Measurements from ENCODE around the gene PLPPR1.
"Not testable (repeated sequence)": the region's sequence is repeated elsewhere in the genome, so short reads cannot be mapped to it uniquely, and the experiment has no call there.

PLPPR1 gene

DNA sequence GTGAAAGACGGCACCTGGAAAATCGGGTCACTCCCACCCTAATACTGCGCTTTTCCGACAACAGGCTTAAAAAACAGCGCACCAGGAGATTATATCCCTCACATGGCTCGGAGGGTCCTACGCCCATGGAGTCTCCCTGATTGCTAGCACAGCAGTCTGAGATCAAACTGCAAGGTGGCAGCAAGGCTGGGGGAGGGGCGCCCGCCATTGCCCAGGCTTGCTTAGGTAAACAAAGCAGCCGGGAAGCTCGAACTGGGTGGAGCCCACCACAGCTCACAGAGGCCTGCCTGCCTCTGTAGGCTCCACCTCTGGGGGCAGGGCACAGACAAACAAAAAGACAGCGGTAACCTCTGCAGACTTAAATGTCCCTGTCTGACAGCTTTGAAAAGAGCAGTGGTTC lies 262.5 kb downstream of the PLPPR1 start:
- DNase-seq (ENCODE audit: low read depth in 2 of 2) = not testable (repeated sequence)

DNA sequence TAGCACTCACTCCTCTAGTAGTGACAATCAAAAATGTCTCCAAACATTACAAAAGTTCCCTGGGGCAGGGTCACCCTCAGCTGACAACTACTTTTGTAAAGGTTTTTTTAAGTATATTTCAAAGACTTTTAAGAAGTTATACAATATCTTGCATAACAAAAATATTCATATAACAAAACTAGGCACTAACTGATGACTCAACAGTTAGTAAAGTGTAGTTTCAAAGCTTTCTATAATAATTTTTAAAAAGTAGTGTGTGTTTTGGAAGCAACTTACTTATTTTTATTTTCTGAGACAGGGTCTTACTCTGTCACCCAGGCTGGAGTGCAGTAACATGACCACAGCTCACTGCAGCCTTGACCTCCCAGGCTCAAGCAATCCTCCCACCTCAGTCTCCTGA lies 271.4 kb downstream of the PLPPR1 start:
- no peak for DNase-seq (ENCODE audit: low read depth in 2 of 2)

DNA sequence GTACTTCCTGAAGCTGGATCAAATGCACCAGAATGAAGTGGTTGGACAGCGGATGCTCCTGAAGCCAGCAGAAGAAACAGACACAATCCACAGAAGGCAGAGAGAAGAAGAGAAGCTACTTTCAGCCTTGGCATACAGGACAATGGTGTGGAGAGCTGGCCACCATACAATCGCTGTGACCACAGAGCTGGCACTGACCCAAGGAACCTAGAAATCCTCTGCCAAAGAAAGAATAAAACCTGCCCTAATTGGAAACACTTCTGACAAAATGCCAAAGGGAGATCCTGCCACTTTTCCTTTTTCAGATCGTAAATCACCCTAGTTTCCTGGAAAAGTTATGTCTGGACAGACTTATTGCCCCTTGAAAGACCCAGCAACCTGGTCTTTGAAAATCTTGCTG lies 278.5 kb downstream of the PLPPR1 start:
- no peak for DNase-seq (ENCODE audit: low read depth in 2 of 2)

DNA sequence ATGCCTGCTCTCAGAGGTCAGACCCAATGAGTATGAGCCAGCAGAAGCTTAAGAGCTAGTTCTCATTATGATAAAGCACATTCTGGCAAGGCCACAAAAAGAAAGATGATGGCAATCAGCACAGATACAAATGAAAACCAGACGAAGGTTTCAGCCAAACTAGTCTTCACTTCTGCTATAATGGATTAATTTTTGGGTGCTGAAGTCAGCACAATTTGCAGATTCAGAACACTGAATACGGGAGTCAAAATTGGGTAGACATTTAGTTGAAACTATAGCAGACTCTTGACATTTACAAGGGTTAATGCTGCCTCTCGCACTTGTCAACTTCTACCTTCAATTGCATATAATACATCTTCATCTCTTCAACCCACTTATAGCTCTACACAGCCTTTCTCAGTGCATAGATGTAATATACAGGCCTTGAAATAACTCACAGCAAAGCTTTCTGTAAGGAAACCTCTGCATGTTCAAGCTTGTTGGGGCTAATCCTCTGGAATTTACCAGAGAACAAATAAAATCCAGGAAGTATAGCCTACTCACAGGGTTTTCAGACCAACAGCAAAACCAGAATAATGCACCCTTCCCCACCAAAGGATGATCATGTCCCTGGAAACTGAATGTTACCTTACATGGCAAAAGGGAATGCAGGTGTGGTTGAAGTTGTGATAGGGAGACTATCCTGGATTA lies 279.1 kb downstream of the PLPPR1 start:
- no peak for DNase-seq (ENCODE audit: low read depth in 2 of 2)

DNA sequence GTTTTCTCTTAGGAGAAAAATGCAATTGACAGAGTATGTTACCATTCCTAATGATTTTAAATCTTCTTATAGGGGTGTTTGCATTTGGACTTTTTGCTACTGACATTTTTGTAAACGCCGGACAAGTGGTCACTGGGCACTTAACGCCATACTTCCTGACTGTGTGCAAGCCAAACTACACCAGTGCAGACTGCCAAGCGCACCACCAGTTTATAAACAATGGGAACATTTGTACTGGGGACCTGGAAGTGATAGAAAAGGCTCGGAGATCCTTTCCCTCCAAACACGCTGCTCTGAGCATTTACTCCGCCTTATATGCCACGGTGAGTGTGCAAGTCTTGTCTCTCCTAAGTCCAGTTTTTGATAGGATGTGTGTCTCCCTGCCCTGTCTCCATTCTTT lies 280.6 kb downstream of the PLPPR1 start:
- no peak for DNase-seq (ENCODE audit: low read depth in 2 of 2)

DNA sequence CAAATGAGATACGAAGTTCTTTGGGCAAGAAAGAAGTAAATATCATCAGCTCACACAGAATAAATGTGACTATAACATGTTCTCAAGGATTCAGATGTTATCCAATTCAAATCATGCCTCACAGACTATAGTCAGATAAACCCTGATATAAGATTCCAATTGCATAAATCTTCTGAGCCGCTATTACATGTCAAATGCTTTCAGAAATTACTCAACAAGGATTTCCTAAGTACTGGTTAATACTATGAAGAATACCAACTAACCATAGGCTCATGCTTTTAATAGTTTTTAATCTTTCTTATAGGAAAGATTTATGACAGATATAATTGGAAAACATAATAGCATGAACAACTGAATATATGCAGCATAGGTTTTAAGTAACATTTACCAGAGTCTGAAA lies 282.7 kb downstream of the PLPPR1 start:
- DNase-seq (ENCODE audit: low read depth in 2 of 2) = no peak

DNA sequence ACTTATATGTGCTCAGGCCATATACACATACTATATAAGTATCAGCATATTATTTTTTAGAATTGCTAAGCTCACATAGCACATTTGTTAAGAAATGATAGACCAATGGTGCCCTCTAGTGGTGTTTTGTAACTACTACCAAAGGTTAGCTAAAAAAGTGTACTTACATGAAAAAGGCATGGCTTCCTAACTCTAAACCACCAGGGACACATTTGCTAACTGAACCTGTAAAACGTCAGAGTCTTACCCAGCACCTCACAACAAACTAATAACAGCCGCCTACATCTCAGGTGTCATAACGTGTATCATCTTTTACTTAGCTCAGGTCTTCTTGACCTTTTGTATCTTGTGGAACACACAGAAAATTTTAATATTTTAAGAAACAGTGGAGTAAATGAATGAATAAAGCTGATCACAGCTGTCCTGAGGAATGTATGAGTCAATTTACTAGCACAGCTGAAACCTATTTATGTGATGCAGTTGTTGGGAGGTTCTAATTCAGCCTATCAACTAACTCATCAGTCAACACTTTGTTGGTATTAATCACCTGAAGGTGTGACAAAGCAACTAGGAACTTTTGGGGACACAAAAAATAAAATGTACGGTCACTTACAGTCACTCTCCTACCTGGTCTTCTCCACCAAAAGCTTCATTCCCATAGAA lies 283.4 kb downstream of the PLPPR1 start:
- no peak for DNase-seq (ENCODE audit: low read depth in 2 of 2)

DNA sequence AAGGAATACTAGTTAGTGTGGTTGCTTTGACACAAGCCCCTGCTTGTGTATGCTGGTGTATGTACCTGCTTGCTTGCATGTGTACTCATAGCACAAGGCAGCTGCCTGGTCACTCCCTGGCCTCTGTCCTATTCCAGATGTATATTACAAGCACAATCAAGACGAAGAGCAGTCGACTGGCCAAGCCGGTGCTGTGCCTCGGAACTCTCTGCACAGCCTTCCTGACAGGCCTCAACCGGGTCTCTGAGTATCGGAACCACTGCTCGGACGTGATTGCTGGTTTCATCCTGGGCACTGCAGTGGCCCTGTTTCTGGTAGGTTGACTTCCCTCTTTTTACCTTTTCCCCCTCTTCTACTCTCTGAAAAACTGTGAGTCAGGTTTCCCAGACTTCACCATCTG lies 284.1 kb downstream of the PLPPR1 start:
- DNase-seq (ENCODE audit: low read depth in 2 of 2) = no peak

DNA sequence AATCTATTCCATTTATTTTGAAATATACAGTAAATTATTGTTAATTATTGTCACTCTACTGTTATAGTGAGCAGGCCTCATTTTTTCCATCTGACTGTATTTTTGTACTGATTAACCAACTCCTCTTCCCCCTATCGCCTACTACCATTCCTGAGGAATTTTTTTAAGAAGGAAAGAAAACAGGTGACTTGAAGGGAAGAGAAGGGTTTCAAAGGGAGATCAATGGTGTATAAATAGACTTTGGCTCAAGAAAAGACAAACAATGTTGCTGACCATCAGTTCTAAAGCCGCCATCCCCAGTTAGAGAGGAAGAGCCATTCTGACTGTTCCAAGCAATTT lies 286.6 kb downstream of the PLPPR1 start:
- no peak for DNase-seq (ENCODE audit: low read depth in 2 of 2)

DNA sequence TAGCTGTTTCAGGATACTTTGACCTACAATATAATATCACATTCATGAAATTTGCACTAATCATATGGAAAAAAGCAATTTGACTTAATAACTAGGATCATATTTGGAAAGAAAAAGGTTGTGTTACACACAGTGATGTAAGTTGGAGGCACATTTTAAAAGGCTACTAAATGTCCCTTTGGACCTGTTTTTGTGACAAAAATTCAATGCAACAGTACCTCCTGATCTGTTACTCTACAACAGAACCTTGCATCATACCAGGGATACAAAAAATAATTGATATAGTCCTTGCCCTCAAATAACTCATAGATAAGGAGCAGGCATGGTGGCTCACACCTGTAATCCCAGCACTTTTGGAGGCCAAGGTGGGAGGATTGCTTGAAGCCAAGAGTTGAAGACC lies 289.2 kb downstream of the PLPPR1 start:
- DNase-seq (ENCODE audit: low read depth in 2 of 2) = no peak

DNA sequence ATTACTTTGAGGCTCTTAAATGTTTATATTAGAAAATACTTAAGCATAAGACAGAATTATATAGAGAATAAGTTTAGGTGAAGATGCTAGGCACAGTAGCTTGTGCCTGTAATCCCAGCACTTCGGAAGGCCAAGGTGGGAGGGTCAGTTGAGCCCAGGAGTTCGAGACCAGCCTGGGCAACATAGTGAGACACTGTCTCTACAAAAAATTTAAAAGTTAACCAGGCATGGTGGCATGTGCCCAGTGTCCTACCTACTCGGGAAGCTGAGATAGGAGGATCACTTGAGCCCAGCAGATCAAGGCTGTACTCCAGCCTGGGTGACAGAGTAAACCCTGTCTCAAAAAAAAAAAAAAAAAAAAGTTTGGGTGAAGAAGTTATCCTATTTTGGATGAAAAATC lies 294.6 kb downstream of the PLPPR1 start:
- no peak for DNase-seq (ENCODE audit: low read depth in 2 of 2)

DNA sequence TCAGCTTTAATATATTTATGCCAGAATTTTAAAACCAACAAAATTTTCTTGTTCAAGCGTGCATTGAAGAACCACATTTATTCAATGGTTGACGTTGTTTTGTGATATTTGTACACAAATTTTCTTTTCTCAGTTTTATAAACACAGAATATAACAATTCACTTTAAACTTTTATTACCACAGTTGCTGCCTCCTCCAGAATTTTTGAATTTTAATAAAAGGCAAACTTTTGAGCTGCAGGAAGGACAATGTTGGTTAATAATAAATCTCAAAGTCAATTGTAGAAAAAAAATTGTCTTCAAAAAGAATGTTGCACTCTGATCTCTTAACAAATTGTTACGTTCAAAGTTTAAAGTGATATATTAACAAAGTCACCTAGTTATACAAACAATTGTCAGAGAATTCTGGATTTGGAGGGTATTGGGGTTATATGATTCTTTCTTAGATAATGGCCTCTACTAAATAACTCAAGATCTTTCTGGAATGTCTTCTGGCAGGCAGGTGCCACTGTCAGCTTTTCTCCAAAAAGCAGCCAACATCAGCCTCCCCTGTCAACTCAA lies 295.8 kb downstream of the PLPPR1 start:
- no peak for DNase-seq (ENCODE audit: low read depth in 2 of 2)

DNA sequence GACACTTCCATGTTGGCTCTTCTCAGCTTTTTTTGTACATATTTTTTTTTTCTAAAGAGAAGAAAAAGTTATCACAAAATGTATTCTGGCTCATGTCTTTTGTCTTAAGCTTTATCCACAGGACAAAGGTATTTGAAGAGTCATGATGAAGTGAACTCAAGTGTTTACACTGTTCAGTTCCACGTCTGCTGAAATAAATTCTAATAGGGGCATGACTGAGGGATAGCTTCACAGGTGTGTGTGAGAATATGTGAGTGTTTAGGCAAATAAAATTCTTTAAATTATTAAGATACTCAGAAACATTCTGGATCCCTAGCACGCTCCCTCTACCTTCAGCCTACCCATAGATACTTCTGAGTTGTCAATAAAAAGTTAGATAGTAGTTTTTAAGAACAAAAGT lies 296.5 kb downstream of the PLPPR1 start:
- no peak for DNase-seq (ENCODE audit: low read depth in 2 of 2)

DNA sequence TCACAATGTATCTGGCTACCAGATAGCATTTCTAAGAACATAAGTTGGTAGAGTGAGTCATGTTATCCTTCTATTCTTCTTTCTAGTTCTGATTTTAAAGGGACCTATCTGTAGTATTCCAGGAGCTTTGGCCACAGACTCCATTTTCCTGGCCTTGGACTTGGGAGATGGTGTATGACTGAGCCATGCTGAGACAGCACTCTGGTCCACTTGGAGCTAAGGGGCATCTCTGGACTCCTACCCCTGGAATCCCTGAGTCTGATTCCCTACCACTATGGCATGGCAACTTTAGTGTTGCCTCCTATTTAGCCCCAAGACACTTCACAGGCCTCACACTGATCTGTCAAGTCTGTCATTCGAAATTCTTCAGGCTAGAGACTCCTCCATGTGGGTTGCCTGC lies 297.5 kb downstream of the PLPPR1 start:
- DNase-seq (ENCODE audit: low read depth in 2 of 2) = no peak

DNA sequence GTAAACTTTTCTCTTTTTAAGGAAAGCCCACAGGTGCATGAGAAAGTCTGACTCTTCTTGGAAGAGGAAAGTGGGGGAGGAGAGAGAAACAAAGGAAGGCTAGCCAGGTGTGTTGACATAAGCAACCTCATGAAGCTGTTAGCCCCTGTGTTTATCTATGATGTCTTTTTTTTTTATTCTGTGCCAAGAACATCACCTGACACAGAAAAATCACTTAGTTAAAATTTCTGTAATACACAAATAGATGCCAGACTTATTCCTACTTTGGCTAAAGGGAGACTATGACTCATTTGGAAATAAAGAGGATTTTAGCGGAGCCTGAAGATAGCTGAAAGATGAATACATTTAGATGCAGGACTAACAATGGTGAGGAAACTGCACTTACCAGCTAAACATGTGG lies 298.0 kb downstream of the PLPPR1 start:
- DNase-seq (ENCODE audit: low read depth in 2 of 2) = no peak

DNA sequence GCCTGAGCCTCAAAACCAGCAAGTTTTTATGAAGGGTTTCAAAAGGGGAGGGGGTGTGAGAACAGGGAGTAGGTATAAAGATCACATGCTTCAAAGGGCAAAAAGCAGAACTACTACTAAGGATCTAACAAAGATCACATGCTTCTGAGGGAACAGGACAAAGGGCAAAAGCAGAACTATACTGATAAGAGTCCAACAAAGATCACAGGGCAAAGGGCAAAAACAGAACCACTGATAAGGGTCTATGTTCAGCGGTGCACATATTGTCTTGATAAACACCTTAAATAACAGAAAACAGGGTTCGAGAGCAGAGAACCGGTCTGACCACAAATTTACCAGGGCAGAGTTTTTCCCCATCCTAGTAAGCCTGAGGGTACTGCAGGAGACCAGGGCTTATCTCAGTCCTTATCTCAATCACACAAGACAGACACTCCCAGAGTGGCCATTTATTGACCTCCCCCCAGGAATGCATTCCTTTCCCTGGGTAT lies 298.9 kb downstream of the PLPPR1 start:
- not testable (repeated sequence) for DNase-seq (ENCODE audit: low read depth in 2 of 2)

DNA sequence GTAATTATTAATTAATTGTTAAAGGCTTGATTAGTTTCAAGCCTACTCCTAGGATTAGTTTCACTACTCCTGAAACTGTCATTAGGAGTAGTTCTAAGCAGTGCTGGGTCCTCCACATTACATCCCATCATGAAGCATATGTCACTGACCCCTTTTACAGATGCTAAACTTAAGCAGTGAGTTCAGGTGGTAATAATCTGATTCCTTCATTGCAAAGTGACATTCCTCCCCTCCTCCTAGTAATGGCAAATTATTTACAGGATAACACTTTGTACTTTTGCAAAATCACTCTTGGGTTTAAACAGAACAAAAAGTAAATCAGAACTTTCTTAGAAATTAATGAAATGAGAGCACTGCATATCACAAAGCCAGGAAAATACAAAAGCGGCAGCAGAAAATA lies 303.8 kb downstream of the PLPPR1 start:
- no peak for DNase-seq (ENCODE audit: low read depth in 2 of 2)

DNA sequence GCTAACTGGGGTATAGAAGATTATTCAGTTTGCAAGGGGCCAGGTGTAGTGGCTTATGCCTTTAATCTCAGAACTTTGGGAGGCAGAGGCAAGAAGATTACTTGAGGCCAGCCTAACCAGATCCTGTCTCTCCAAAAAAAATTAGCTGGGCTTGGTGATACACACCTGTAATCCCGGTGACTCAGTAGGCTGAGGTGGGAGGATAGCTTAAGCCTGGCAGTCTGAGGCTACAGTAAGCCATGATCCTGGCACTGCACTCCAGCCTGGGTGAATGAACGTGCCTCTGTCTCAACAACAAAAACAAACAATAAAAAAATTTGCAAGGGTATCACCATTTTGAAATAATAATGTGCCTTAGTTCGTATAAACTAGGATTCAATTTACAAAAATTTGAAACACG lies 305.0 kb downstream of the PLPPR1 start:
- no peak for DNase-seq (ENCODE audit: low read depth in 2 of 2)

DNA sequence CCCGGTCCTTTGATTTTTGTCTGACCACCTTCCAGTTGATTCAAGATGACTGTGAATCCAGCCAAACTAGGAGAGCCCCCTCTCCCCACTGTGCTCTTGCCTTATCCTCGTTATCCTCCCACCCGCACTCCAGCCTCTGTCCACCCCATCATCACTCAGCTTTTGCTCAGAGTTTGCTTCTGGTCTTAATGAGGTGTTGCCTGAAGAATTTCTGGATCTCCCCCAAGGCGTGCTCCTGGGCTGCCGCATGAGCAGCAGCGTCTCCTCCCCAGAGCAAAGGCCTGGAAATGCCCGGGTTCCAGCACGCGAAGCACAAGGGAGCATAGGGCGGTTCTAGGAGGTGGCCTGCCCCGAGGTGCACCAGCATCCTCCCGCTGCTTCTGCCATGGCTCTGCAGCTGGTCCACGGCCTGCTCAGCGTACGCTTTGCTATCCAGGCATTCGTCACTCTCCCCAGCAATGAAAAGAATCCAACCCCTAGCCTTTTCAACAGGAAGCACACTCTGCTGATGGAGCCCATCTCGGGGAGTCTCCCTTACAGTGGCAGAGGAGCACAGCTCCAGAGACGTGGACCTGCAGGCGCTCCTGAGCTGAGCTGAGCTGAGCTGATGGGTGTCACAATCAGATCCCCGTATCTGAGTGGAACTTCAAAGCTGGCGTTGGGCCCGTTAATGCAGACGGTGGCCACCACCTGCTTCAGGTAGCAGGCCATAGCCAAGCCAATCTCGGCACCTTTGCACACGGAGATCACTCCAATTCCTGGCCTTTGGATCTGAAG lies 305.6 kb downstream of the PLPPR1 start:
- no peak for DNase-seq (ENCODE audit: low read depth in 2 of 2)

DNA sequence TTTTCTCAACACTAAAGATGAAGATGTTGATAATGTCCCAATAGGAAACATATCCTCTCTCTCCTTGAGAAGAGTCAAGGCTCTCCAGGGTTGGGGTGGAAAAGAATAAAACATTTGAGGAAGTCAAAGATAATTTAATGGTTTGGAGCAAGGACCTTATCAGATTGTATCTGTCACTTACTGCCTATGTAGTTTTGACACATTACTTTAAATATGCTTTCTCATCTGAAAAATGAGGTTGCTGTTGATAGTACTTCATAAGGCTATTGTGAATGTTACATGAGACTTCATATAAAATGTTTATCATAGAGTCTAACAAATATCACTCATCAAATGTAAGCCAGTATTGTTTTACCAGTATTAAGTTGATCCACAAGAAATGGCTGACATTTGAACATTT lies 307.6 kb downstream of the PLPPR1 start:
- DNase-seq (ENCODE audit: low read depth in 2 of 2) = no peak

DNA sequence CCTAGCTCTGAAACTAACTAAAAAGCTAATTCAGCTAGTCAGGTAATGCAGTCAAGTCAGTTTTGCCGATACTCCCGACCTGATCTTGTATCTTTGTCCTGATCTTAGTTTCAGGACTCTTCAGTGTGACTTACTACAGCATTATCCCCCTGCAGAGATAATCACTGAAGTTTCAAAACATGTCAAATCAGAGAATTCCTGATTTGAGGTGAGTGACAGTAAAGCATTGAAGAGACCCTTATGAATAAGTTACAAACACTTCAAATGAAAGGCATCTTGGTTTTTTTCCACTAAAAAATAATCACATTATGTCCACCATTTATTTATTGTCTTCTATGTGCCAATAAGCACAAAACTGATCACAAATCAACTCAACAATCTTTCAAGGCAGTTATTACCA lies 308.7 kb downstream of the PLPPR1 start:
- no peak for DNase-seq (ENCODE audit: low read depth in 2 of 2)

DNA sequence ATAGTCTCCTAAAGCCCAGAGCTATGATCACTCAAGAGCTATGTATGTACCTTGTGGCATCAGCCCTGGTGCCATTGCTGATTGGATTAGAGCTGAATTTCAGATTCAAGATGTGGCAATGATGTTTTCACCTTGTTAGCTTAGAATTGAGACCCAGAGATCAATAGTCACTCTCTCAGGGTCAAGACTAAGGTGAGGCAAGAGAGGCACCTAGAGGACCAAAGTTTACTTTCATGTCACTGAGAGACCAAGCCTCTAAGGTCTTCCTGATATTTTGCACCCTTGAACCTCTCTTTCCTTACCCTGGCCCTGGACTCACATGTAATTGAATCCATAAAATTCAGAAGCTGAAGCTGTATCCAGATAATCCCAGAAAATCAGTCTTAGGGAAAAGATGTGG lies 313.4 kb downstream of the PLPPR1 start:
- no peak for DNase-seq (ENCODE audit: low read depth in 2 of 2)

DNA sequence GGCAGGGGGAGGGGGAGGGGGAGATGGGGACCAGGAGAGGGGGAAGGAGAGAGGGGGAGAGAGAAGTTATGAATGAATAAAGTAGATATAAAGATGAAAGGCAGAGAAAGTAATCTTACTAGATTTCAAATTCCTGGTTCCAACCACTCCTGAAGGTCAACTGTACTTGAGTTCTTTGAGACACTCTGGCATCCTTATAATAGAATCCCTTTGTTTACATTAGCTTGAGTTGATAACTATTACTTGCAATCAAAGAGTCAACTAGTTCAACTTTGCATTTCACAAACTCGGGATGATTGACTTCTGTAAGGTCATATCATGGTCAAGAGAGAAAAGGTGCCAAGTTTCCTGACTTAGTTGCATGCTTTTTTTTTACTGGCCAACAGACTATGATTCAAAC lies 314.1 kb downstream of the PLPPR1 start:
- no peak for DNase-seq (ENCODE audit: low read depth in 2 of 2)

All from stimulated activated CD8-positive, alpha-beta memory T cell treated with anti-CD3 and anti-CD28 coated beads, Interleukin-7, amount 100 ng/mL, for 4 hours (primary cell).